Activated CD4-positive, alpha-beta T cell treated with anti-CD3 and anti-CD28 coated beads for 4 hours (primary cell): ENCODE results near the gene MT3.

ENCODE experiments used
- DNase-seq, 2 donors: peaks; one replicate each; pipeline ENCODE4 v3.0.0-alpha.2; 2020

The MT3 gene

GRCh38 chr16:56631197-56631596, 41.9 kb downstream of the MT3 start:
- no peak for DNase-seq

- no peak for DNase-seq
Observed at GRCh38 chr16:56631832-56632155, 42.5 kb downstream of the MT3 start.

DNA sequence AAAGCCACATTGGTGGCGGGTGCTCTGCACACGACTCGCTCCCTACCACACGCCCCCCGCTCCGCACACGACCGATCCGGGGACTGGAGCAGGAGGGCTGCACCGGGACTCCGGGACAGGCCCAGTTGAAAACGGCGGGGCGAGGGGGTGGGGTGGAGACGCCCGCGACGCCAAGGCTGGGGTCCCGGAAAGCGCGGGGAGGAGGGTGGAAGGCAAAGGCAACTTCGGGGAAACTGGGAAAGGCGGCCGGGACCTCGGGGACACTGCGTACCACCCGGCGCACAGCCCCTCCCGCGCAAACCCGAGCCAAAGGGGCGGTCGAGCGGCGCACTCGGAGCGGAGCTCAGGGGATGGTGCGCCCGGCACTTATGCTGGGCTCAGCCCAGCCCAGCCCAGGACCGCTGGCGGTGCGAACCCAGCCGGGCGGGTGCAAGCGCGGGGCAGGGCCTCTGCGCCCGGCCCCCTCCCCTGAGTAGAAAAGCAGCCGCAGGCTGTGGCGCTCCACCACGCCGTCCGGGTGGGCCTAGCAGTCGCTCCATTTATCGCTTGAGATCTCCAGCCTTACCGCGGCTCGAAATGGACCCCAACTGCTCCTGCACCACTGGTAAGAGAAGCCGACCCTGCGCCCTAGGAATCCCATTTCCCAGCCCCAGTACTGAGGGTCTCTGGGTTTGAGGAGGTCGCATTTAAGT, 43.0 kb downstream of the MT3 start, which contains the start of gene MT1M:
MT1M (plus strand) TSS at position 504 of the 692 bp plus-strand sequence; CDS start at position 577, 73 bp downstream.
- no peak for DNase-seq

DNA sequence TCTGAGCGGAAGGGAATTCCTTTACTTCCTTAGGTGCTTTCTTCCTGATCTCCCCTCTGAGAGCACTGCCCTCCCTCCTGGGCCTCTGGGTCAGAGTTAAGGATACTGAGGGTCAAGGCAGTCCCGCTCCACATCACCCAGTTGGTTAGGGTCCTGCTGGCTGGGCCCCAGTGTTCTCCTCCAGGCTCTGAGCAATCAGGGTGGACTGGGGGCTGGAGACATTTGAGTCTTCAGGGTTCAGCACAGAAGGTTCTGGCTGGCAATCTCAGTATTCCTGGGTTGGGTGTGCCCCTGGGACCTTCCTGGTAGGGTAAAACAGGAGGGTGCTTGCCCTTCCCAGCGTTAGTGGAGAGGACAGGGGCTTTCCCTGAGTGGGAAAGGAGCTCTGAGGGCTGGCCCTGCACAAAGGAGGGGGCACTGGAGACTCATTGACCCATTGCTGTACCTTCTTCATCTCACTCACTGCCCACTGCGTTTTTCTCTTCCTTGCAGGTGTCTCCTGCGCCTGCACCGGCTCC, 43.6 kb downstream of the MT3 start:
- DNase-seq, result no peak

- no peak for DNase-seq
Observed at GRCh38 chr16:56633535-56633934, 44.2 kb downstream of the MT3 start.

GRCh38 chr16:56634715-56635440, 45.5 kb downstream of the MT3 start:
- no peak for DNase-seq

DNA sequence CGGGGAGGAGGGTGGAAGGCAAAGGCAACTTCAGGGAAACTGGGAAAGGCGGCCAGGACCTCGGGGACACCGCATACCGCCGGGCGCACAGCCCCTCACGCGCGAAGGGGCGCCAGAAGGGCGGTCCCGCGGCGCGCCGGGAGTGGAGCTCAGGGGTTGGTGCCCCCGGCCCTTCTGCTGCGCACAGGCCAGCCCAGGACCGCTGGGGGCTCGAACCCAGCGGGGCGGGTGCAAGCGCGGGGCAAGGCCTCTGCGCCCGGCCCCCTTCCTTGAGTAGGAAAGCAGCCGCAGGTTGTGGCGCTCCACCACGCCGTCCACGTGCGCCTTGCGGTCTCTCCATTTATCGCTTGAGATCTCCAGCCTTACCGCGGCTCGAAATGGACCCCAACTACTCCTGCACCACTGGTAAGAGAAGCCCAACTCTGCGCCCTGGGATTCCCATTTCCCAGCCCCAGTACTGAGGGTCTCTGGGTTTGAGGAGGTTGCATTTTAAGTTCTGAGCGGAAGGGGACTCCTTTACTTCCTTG, 46.2 kb downstream of the MT3 start:
- DNase-seq, result no peak

- DNase-seq, result no peak
Observed at GRCh38 chr16:56636616-56637413, 47.5 kb downstream of the MT3 start.

DNA sequence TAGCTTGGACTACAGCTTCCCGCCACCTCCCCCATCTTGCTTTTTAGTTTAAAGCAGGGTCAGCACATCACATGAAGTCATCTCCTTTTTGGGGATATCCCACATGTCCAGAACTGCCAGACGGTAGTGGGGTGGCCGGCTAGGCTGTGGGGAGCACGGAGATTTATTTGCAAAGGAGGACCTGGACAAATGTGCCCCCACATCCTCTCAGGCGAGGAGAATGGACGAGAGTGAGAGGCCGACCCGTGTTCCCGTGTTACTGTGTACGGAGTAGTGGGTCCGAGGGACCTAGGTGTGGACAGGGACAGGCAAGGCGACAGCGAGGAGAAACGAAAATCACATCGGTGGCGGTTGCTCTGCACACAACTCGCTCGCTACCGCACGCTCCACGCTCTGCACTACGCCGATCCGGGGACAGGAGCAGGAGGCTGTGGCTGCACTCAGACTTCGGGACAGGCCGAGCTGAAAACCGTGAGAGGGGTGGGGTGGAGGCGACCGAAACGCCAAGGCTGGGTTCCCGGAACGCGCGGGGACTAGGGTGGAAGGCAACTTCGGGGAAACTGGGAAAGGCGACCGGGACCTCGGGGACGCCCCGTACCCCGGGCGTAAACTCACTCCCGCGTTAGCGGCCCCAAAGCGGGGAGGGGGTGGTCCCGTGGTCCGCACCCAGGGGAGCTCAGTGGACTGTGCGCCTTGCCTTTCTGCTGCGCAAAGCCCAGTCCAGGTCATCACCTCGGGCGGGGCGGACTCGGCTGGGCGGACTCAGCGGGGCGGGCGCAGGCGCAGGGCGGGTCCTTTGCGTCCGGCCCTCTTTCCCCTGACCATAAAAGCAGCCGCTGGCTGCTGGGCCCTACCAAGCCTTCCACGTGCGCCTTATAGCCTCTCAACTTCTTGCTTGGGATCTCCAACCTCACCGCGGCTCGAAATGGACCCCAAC, 48.8 kb downstream of the MT3 start, which contains the start of gene MT1A:
MT1A (plus strand) TSS at position 853 of the 937 bp plus-strand sequence; CDS start at position 926, 73 bp downstream.
- no peak for DNase-seq

- DNase-seq, result no peak
Observed at GRCh38 chr16:56639045-56639444, 49.7 kb downstream of the MT3 start.

- DNase-seq, result no peak
Observed at GRCh38 chr16:56640076-56640475, 50.7 kb downstream of the MT3 start.
